Breast epithelium (tissue), 4 donors: Measurements from ENCODE around the gene PDXP. TPM values are rescaled to one million over a fixed set of nuclear protein-coding genes. Genes with fewer than 3 reads are reported as not detected.
"Not testable (repeated sequence)": the region's sequence is repeated elsewhere in the genome, so short reads cannot be mapped to it uniquely, and the experiment has no call there.

ENCODE experiments used
- DNase-seq, 2 donors: peaks; one replicate each; pipeline ENCODE4 v3.0.0-alpha.2; 2019; ENCODE audit warnings: low spot score in 2 of 2
- H3K27ac ChIP-seq, 2 donors: fragments of 200-600 bp; sonication (generic) in 1 of 2; one replicate each; pipeline ENCODE4 v1.5.1; 2016 to 2019; ENCODE audit warnings: mild to moderate bottlenecking in 1 of 2
- H3K27me3 ChIP-seq, 2 donors: fragments of 200-600 bp; sonication (generic) in 1 of 2; one replicate each; pipeline versions ENCODE4 v1.5.1 to v1.6.0; 2017 to 2019; ENCODE audit warnings: control low read depth in 1 of 2, mild to moderate bottlenecking in 1 of 2
- H3K36me3 ChIP-seq: fragments of 200-600 bp; one replicate; pipeline ENCODE4 v1.5.1; 2019
- H3K4me1 ChIP-seq, 2 donors: fragments of 200-600 bp; sonication (generic); one replicate each; pipeline ENCODE4 v1.5.1; 2016 to 2019; ENCODE audit warnings: control low read depth in 1 of 2
- H3K4me3 ChIP-seq, 3 donors: fragments of 200-600 bp; sonication (generic); 1 replicate in 2 of 3; 2 replicates in 1 of 3; pipeline ENCODE4 v1.5.1; 2016 to 2019; ENCODE audit warnings: mild to moderate bottlenecking in 3 of 3, moderate library complexity in 2 of 3
- H3K9me3 ChIP-seq, 2 donors: fragments of 200-600 bp; sonication (generic) in 1 of 2; one replicate each; pipeline ENCODE4 v1.5.1; 2016 to 2019; ENCODE audit warnings: control low read depth in 1 of 2
- CTCF ChIP-seq, 3 donors: fragments of 450-650 bp; IDR thresholded peaks; one replicate each; pipeline ENCODE4 v1.5.1; 2016 to 2017; ENCODE audit warnings: antibody characterized with exemption in 3 of 3, mild to moderate bottlenecking in 3 of 3, moderate library complexity in 3 of 3
- POLR2A ChIP-seq: fragments of 450-650 bp; IDR thresholded peaks from one replicate; pipeline ENCODE4 v1.6.1; 2016; ENCODE audit warnings: antibody characterized with exemption, mild to moderate bottlenecking, moderate library complexity
- POLR2AphosphoS5 ChIP-seq, 3 donors: sonication (generic); formaldehyde crosslinking; IDR thresholded peaks; one replicate each; pipeline ENCODE4 v1.6.1; 2017; ENCODE audit warnings: antibody characterized with exemption in 3 of 3
- intact Hi-C: fragments of 100-400 bp; cut with DNase I; formaldehyde crosslinking; loops from one replicate; pipeline ENCODE4 v1.15.1; 2023; ENCODE audit warnings: low total_unique reads
- total RNA-seq, 3 donors: library from RNA; depleted of rRNA; stranded (reverse); fragments of >200 nt; gene quantifications; one replicate each; pipeline ENCODE4 v1.1.0, GENCODE V29; 2016

Gene PDXP
- total RNA-seq, 3 donors from 2014 or later, result 4.2 to 6.9 (median 4.2) TPM

GRCh38 chr22:37690407-37690806 lies 31.9 kb downstream of the PDXP start:
- H3K36me3 ChIP-seq, result no peaks in the 10 kb centered on the region
- intact Hi-C loops, result no loop called here

GRCh38 chr22:37690901-37691504 lies 32.5 kb downstream of the PDXP start:
- peak in 1 of 2 donors; percentile 82 for DNase-seq
- TF ChIP-seq POLR2AphosphoS5 (IDR thresholded peaks at IDR 0.05) (no peak), POLR2A (no peak), CTCF (IDR thresholded peaks at IDR 0.05) (no peak)
- no peaks in the 10 kb centered on the region for H3K27me3 ChIP-seq
- H3K9me3 ChIP-seq, result no peaks in the 10 kb centered on the region
- no peak overlapping the region for H3K4me3 ChIP-seq
- peak overlapping the region; percentile 70 to 75 for H3K27ac ChIP-seq
- intact Hi-C loops, result no loop called here
- H3K36me3 ChIP-seq, result no peaks in the 10 kb centered on the region
- peaks cover 0 to 12% of the 10 kb centered on the region in 2 donors for H3K4me1 ChIP-seq

More at GRCh38 chr22:37690407-37690806, 31.9 kb downstream of the PDXP start:
- Histone ChIP-seq H3K27me3 (no peaks in the 10 kb centered on the region), H3K4me3 (no peak overlapping the region), H3K4me1 (peaks cover 0 to 18% of the 10 kb centered on the region in 2 donors), H3K27ac (peak overlapping the region; percentile 70 to 75), H3K9me3 (no peaks in the 10 kb centered on the region)
- DNase-seq, result no peak
- TF ChIP-seq POLR2A (no peak), POLR2AphosphoS5 (IDR thresholded peaks at IDR 0.05) (no peak), CTCF (IDR thresholded peaks at IDR 0.05) (no peak)

GRCh38 chr22:37692627-37693285 lies 34.2 kb downstream of the PDXP start:
- intact Hi-C loops, result no loop called here
- Histone ChIP-seq H3K27me3 (no peaks in the 10 kb centered on the region), H3K27ac (no peak overlapping the region), H3K4me3 (no peak overlapping the region), H3K36me3 (no peaks in the 10 kb centered on the region), H3K4me1 (peaks cover 0 to 2% of the 10 kb centered on the region in 2 donors), H3K9me3 (no peaks in the 10 kb centered on the region)
- TF ChIP-seq CTCF (IDR thresholded peaks at IDR 0.05) (no peak), POLR2A (no peak), POLR2AphosphoS5 (IDR thresholded peaks at IDR 0.05) (no peak)
- no peak for DNase-seq

- intact Hi-C loops, result not testable (repeated sequence)
Measured at GRCh38 chr22:37694131-37694530, 35.6 kb downstream of the PDXP start.

GRCh38 chr22:37696260-37696656 lies 37.7 kb downstream of the PDXP start:
- H3K4me3 ChIP-seq, result peak overlapping the region; percentile 10 to 51 (median 26)
- H3K27ac ChIP-seq, intact Hi-C loops, DNase-seq, H3K9me3 ChIP-seq, H3K36me3 ChIP-seq, H3K27me3 ChIP-seq, H3K4me1 ChIP-seq: not testable (repeated sequence)

More at GRCh38 chr22:37694131-37694530, 35.6 kb downstream of the PDXP start:
- H3K4me1 ChIP-seq, DNase-seq, H3K27ac ChIP-seq, H3K4me3 ChIP-seq, H3K9me3 ChIP-seq, H3K27me3 ChIP-seq, H3K36me3 ChIP-seq: not testable (repeated sequence)
